Measurements from ENCODE around the gene SLC44A3.

Gene SLC44A3

DNA sequence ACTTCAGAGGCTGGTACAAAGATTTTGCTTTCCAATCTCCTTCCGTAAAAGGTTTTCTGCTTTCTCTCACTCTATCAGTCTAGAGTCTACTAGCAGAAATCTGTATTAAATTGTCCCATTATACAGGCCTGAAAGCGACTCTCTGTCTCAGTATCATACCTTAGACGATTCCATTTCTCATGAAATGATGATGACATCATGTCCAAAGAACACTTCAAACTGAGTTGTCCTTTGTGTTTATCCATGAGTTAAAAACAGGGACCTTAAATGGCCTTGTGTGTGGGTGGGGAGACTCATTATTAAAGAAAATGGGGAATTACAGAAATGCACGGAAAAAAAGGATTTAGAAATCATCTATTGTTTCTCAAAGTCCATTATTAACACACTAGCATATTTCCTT is 21.0 kb upstream of the SLC44A3 start:
- DNase-seq: no peak
- Histone ChIP-seq H3K4me1 (ENCODE audit: control insufficient read depth, insufficient read depth, low read length, poor library complexity, severe bottlenecking) (no peaks in the 10 kb centered on the region), H3K36me3 (ENCODE audit: control insufficient read depth, insufficient read depth, low read length) (no peaks in the 10 kb centered on the region), H3K27me3 (replicated peaks; ENCODE audit: control insufficient read depth, insufficient read depth, low read length, poor library complexity, severe bottlenecking) (no peaks in the 10 kb centered on the region), H3K9me3 (ENCODE audit: control insufficient read depth, low read length) (no peaks in the 10 kb centered on the region), H3K27ac (ENCODE audit: insufficient read depth, low read length, poor library complexity, severe bottlenecking) (no peak overlapping the region), H3K4me3 (ENCODE audit: insufficient read depth, low read depth, low read length, poor library complexity, severe bottlenecking) (no peak overlapping the region)

- DNase-seq: no peak
- H3K4me3 ChIP-seq (ENCODE audit: insufficient read depth, low read depth, low read length, poor library complexity, severe bottlenecking): no peak overlapping the region
- no peaks in the 10 kb centered on the region for H3K4me1 ChIP-seq (ENCODE audit: control insufficient read depth, insufficient read depth, low read length, poor library complexity, severe bottlenecking)
- H3K27me3 ChIP-seq (replicated peaks; ENCODE audit: control insufficient read depth, insufficient read depth, low read length, poor library complexity, severe bottlenecking): no peaks in the 10 kb centered on the region
- no peak overlapping the region for H3K27ac ChIP-seq (ENCODE audit: insufficient read depth, low read length, poor library complexity, severe bottlenecking)
- no peaks in the 10 kb centered on the region for H3K36me3 ChIP-seq (ENCODE audit: control insufficient read depth, insufficient read depth, low read length)
- no peaks in the 10 kb centered on the region for H3K9me3 ChIP-seq (ENCODE audit: control insufficient read depth, low read length)
Measured at GRCh38 chr1:94801919-94802546, 18.1 kb upstream of the SLC44A3 start.

- no peaks in the 10 kb centered on the region for H3K36me3 ChIP-seq (ENCODE audit: control insufficient read depth, insufficient read depth, low read length)
- no peaks in the 10 kb centered on the region for H3K9me3 ChIP-seq (ENCODE audit: control insufficient read depth, low read length)
- H3K27me3 ChIP-seq (replicated peaks; ENCODE audit: control insufficient read depth, insufficient read depth, low read length, poor library complexity, severe bottlenecking): no peaks in the 10 kb centered on the region
- no peak overlapping the region for H3K4me3 ChIP-seq (ENCODE audit: insufficient read depth, low read depth, low read length, poor library complexity, severe bottlenecking)
- DNase-seq: no peak
- H3K27ac ChIP-seq (ENCODE audit: insufficient read depth, low read length, poor library complexity, severe bottlenecking): no peak overlapping the region
- H3K4me1 ChIP-seq (ENCODE audit: control insufficient read depth, insufficient read depth, low read length, poor library complexity, severe bottlenecking): no peaks in the 10 kb centered on the region
Measured at GRCh38 chr1:94803106-94803505, 17.1 kb upstream of the SLC44A3 start.

GRCh38 chr1:94803517-94804441 is 16.4 kb upstream of the SLC44A3 start:
- no peak for DNase-seq

GRCh38 chr1:94804442-94804837 is 15.7 kb upstream of the SLC44A3 start:
- Histone ChIP-seq H3K27ac (ENCODE audit: insufficient read depth, low read length, poor library complexity, severe bottlenecking) (no peak overlapping the region), H3K36me3 (ENCODE audit: control insufficient read depth, insufficient read depth, low read length) (no peaks in the 10 kb centered on the region), H3K27me3 (replicated peaks; ENCODE audit: control insufficient read depth, insufficient read depth, low read length, poor library complexity, severe bottlenecking) (no peaks in the 10 kb centered on the region), H3K4me1 (ENCODE audit: control insufficient read depth, insufficient read depth, low read length, poor library complexity, severe bottlenecking) (no peaks in the 10 kb centered on the region), H3K4me3 (ENCODE audit: insufficient read depth, low read depth, low read length, poor library complexity, severe bottlenecking) (no peak overlapping the region), H3K9me3 (ENCODE audit: control insufficient read depth, low read length) (no peaks in the 10 kb centered on the region)
- no peak for DNase-seq

More at GRCh38 chr1:94803517-94804441, 16.4 kb upstream of the SLC44A3 start:
- Histone ChIP-seq H3K9me3 (ENCODE audit: control insufficient read depth, low read length) (no peaks in the 10 kb centered on the region), H3K27me3 (replicated peaks; ENCODE audit: control insufficient read depth, insufficient read depth, low read length, poor library complexity, severe bottlenecking) (no peaks in the 10 kb centered on the region), H3K27ac (ENCODE audit: insufficient read depth, low read length, poor library complexity, severe bottlenecking) (no peak overlapping the region), H3K4me3 (ENCODE audit: insufficient read depth, low read depth, low read length, poor library complexity, severe bottlenecking) (no peak overlapping the region), H3K36me3 (ENCODE audit: control insufficient read depth, insufficient read depth, low read length) (no peaks in the 10 kb centered on the region), H3K4me1 (ENCODE audit: control insufficient read depth, insufficient read depth, low read length, poor library complexity, severe bottlenecking) (no peaks in the 10 kb centered on the region)

DNA sequence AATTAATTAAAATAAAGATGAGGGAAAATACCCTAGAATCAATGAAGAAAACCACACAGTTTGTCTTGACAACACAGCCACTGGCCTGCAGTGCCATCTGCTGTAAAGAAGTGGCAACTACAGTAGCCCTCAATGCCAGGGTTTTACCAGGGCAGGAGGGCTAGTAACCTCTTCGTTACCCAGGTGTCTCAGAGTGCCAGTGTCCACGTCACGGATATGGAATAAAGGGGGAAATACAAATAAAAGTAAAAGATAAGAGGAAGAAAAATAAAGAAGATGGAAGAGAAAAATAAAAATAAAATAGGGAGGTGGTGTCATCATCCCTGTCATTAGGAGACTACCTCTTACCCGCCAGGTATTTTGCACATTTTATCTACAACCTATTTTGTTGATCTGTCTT is 14.2 kb upstream of the SLC44A3 start:
- Histone ChIP-seq H3K27ac (ENCODE audit: insufficient read depth, low read length, poor library complexity, severe bottlenecking) (no peak overlapping the region), H3K9me3 (ENCODE audit: control insufficient read depth, low read length) (no peaks in the 10 kb centered on the region), H3K27me3 (replicated peaks; ENCODE audit: control insufficient read depth, insufficient read depth, low read length, poor library complexity, severe bottlenecking) (no peaks in the 10 kb centered on the region), H3K4me1 (ENCODE audit: control insufficient read depth, insufficient read depth, low read length, poor library complexity, severe bottlenecking) (no peaks in the 10 kb centered on the region), H3K36me3 (ENCODE audit: control insufficient read depth, insufficient read depth, low read length) (no peaks in the 10 kb centered on the region), H3K4me3 (ENCODE audit: insufficient read depth, low read depth, low read length, poor library complexity, severe bottlenecking) (no peak overlapping the region)
- peak in 2 of 3 donors; percentile 5 to 33 for DNase-seq

- no peak for DNase-seq
- Histone ChIP-seq H3K4me1 (ENCODE audit: control insufficient read depth, insufficient read depth, low read length, poor library complexity, severe bottlenecking) (no peaks in the 10 kb centered on the region), H3K9me3 (ENCODE audit: control insufficient read depth, low read length) (no peaks in the 10 kb centered on the region), H3K27me3 (replicated peaks; ENCODE audit: control insufficient read depth, insufficient read depth, low read length, poor library complexity, severe bottlenecking) (no peaks in the 10 kb centered on the region), H3K27ac (ENCODE audit: insufficient read depth, low read length, poor library complexity, severe bottlenecking) (no peak overlapping the region), H3K4me3 (ENCODE audit: insufficient read depth, low read depth, low read length, poor library complexity, severe bottlenecking) (no peak overlapping the region), H3K36me3 (ENCODE audit: control insufficient read depth, insufficient read depth, low read length) (no peaks in the 10 kb centered on the region)
Measured at GRCh38 chr1:94806441-94806871, 13.7 kb upstream of the SLC44A3 start.

DNA sequence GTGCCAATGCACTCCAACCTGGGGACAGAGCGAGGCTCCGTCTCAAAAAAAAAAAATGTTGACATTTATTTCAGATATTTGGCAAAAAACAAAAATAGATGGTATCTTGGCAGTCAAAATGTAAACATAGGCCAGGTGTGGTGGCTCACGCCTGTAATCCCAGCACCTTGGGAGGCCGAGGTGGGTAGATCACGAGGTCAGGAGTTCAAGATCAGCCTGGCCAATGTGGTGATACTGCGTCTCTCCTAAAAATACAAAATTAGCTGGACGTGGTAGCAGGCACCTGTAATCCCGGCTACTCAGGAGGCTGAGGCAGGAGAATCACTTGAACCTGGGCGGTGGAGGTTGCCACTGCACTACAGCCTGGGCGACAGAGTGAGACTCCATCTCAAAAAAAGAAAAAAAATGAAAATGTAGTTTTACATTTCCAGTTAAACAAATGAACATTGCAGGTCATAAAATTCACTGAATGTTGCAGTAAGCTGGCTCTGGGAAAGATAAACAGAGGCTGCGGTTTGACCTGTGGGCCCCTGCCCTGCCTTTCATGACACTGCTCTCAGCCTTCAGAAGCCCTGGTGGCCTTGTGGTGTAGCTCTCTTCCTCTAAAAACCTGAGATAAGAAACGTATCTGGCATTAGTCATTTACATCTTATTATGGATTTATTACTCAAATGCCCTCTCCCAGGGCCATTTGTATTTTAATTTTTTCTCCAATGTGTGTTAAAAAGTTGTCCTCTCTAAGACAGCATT is 12.2 kb upstream of the SLC44A3 start:
- no peak overlapping the region for H3K27ac ChIP-seq (ENCODE audit: insufficient read depth, low read length, poor library complexity, severe bottlenecking)

DNA sequence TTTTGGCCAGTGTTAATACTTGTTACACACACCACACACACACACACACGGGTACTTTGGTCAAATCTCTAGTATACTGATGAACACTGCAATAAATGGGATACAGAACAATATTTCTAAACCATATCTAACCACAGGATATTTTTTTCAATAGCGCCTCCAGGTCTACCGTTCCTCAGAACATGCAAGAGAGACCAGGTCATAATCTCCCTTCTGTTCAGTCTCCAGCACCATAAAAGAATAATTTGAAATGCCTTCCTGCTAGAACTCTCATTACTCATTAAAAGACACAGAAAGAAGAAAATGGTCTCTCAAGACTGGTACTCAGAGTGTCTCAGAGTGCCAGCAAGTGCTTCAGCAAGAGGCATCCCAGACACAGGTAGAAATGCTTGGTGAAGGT is 11.5 kb upstream of the SLC44A3 start:
- H3K9me3 ChIP-seq (ENCODE audit: control insufficient read depth, low read length): no peaks in the 10 kb centered on the region
- H3K27ac ChIP-seq (ENCODE audit: insufficient read depth, low read length, poor library complexity, severe bottlenecking): no peak overlapping the region
- H3K4me3 ChIP-seq (ENCODE audit: insufficient read depth, low read depth, low read length, poor library complexity, severe bottlenecking): no peak overlapping the region
- no peak for DNase-seq
- H3K36me3 ChIP-seq (ENCODE audit: control insufficient read depth, insufficient read depth, low read length): no peaks in the 10 kb centered on the region
- H3K27me3 ChIP-seq (replicated peaks; ENCODE audit: control insufficient read depth, insufficient read depth, low read length, poor library complexity, severe bottlenecking): no peaks in the 10 kb centered on the region
- H3K4me1 ChIP-seq (ENCODE audit: control insufficient read depth, insufficient read depth, low read length, poor library complexity, severe bottlenecking): no peaks in the 10 kb centered on the region

More for the DNA sequence above, 12.2 kb upstream of the SLC44A3 start:
- Histone ChIP-seq H3K4me1 (ENCODE audit: control insufficient read depth, insufficient read depth, low read length, poor library complexity, severe bottlenecking) (no peaks in the 10 kb centered on the region), H3K27me3 (replicated peaks; ENCODE audit: control insufficient read depth, insufficient read depth, low read length, poor library complexity, severe bottlenecking) (no peaks in the 10 kb centered on the region), H3K36me3 (ENCODE audit: control insufficient read depth, insufficient read depth, low read length) (no peaks in the 10 kb centered on the region), H3K9me3 (ENCODE audit: control insufficient read depth, low read length) (no peaks in the 10 kb centered on the region), H3K4me3 (ENCODE audit: insufficient read depth, low read depth, low read length, poor library complexity, severe bottlenecking) (no peak overlapping the region)
- DNase-seq: no peak
